Hepatocyte (in vitro differentiated cells): ENCODE measurements around the gene SRD5A3. TPM values are rescaled to one million over a fixed set of nuclear protein-coding genes. Genes with fewer than 3 reads are reported as not detected.

Experiments used
- DNase-seq: peaks from one replicate; pipeline ENCODE4 v3.0.0-alpha.2; 2016; ENCODE audit warnings: low spot score
- H2AFZ ChIP-seq: fragments of 200-600 bp; sonication (generic); 2 replicates; pipeline ENCODE4 v1.6.0; 2016; ENCODE audit warnings: antibody characterized with exemption, mild to moderate bottlenecking
- H3K27ac ChIP-seq: fragments of 200-600 bp; sonication (generic); 2 replicates; pipeline ENCODE4 v1.5.1; 2016; ENCODE audit warnings: mild to moderate bottlenecking
- H3K27me3 ChIP-seq: fragments of 200-600 bp; sonication (generic); 2 replicates; pipeline ENCODE4 v1.6.1; 2016
- H3K36me3 ChIP-seq: fragments of 200-600 bp; sonication (generic); replicated peaks from 2 replicates; pipeline ENCODE4 v1.5.1; 2016; ENCODE audit warnings: low read depth; ENCODE audit not compliant: insufficient read depth
- H3K4me1 ChIP-seq: fragments of 200-600 bp; sonication (generic); 2 replicates; pipeline ENCODE4 v1.5.1; 2016; ENCODE audit warnings: mild to moderate bottlenecking, moderate library complexity; ENCODE audit not compliant: insufficient read depth
- H3K4me2 ChIP-seq: fragments of 200-600 bp; sonication (generic); 2 replicates; pipeline ENCODE4 v1.6.0; 2016
- H3K4me3 ChIP-seq: fragments of 200-600 bp; sonication (generic); 2 replicates; pipeline ENCODE4 v1.5.1; 2016; ENCODE audit warnings: mild to moderate bottlenecking
- H3K79me2 ChIP-seq: fragments of 200-600 bp; sonication (generic); 2 replicates; pipeline ENCODE4 v1.6.0; 2017; ENCODE audit warnings: mild to moderate bottlenecking
- H3K9me2 ChIP-seq: fragments of 200-600 bp; sonication (generic); replicated peaks from 2 replicates; pipeline ENCODE4 v1.6.0; 2017; ENCODE audit warnings: mild to moderate bottlenecking; ENCODE audit not compliant: insufficient read depth
- H3K9me3 ChIP-seq: fragments of 200-600 bp; sonication (generic); 2 replicates; pipeline ENCODE4 v1.5.1; 2016; ENCODE audit warnings: low read depth, mild to moderate bottlenecking
- H4K20me1 ChIP-seq: fragments of 200-600 bp; sonication (generic); 2 replicates; pipeline ENCODE4 v1.6.0; 2016; ENCODE audit warnings: mild to moderate bottlenecking; ENCODE audit not compliant: insufficient read depth, poor library complexity, severe bottlenecking
- EZH2 ChIP-seq: fragments of 200-600 bp; sonication (generic); IDR thresholded peaks from 2 replicates; pipeline ENCODE4 v1.6.1; 2016; ENCODE audit warnings: antibody characterized with exemption, mild to moderate bottlenecking, borderline replicate concordance
- EZH2phosphoT487 ChIP-seq: fragments of 200-600 bp; sonication (generic); IDR thresholded peaks from one replicate; pipeline ENCODE4 v1.6.1; 2018; ENCODE audit warnings: antibody characterized with exemption, mild to moderate bottlenecking, low read depth, moderate library complexity; ENCODE audit not compliant: unreplicated experiment, severe bottlenecking
- WGBS: methylation state at CpG from one replicate; pipeline ENCODE4 v1.1.6; 2016; ENCODE audit warnings: low lambda C conversion rate; ENCODE audit errors: missing lambda C conversion rate; 5-methylcytosine and 5-hydroxymethylcytosine counted together
- polyA plus RNA-seq: library from polyadenylated mRNA; unstranded; fragments of >200 nt; fragmentation: Nextera tagmentation; extraction: Ambion mirVana; gene quantifications from 2 replicates; pipeline ENCODE4 v1.2.1, GENCODE V29; 2016
- total RNA-seq: library from RNA; depleted of rRNA; stranded (reverse); fragments of >200 nt; gene quantifications from 2 replicates; pipeline ENCODE4 v1.2.3, GENCODE V29; 2014
- TF ChIP-seq, protein P1 (sequence below): fragments of 200-600 bp; sonication (generic); IDR thresholded peaks from 2 replicates; pipeline ENCODE4 v1.5.1; 2016; ENCODE audit warnings: antibody characterized with exemption, mild to moderate bottlenecking; ENCODE audit not compliant: poor library complexity

The SRD5A3 gene
- total and polyA plus RNA-seq, 2 experiments from 2014 or later, result 37.5 to 64.3 TPM

DNA sequence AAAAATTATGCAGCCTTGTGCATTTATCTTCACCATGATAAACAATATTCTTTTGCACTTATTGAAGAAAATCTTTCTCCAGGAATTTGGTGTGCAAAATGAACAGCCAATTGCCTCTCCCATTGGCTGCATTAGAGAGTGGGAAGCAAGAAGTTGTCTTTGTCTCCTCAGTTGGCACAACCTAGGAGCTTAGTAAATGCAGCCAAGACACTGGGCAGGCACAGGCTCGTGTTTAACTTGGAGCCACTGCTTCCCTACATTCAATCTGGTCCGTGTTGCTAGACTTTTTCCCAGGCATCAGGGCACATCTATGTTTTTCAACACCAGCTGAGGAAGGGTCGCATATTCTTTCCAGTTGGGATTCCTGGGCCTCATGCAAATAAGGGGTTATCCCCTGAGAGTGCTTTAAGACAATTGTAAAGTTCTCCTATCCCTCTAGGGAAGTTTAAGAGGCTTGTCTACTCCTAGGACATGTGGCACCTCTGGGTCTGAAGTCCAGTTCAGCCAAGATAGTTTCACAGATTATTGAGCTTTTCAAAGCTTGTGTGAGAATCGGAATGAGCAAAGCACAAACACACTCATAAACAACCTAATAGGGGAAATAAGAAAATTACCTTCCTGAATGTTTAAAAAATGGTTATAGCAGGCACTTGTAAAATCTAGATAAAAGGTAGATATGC is 31.8 kb upstream of the SRD5A3 start:
- 58% methylated on average over 4 of the region's 4 CpGs for WGBS

DNA sequence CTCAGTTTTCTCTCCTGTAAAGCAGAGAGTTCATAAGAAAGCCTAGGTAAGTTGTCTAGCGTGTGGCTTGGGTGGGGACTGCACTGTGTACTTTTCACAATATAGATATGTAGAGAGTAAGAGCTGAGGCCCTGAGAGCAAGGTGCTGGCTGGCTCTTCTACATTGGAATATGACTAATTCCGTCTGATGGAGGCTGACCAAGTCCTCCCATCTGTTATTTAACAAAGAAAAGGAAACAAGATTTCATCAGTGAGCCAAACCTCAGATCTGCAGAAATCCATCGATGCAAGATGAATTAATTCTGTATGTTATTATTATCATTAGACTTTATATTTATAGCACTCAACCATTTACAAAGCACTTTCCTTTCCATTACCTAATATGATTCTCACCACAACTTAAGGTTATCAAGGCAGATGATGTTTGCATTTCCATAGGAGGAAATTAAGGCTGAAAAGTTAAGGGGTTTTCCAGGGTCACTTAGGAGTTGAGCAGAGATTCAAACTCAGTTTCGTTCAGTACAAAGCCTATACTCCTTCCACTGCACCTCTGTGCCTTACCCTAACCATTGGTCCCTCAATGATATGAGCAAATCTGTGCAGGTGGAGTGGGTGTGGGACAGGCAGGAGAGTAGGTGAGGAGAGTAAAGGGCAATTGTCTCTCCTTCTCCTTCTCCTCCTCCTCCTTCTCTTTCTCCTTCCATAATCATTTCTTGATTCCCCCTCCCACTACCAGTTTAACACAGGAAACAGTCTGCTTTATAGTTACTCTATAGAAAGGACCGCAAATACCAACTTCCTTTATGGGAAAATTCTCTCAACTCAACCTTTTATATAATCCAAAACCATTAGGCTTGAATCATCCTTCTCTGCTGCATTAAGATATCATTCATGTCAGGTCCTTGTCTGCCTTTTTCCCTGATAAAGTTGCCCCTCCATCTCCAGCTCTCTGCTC is 27.6 kb upstream of the SRD5A3 start:
- H3K9me3 ChIP-seq, result no peaks in the 10 kb centered on the region
- H3K36me3 ChIP-seq, result no peaks in the 10 kb centered on the region
- DNase-seq, result no peak
- H3K79me2 ChIP-seq, result no peaks in the 10 kb centered on the region
- no peaks in the 10 kb centered on the region for H4K20me1 ChIP-seq
- H3K27ac ChIP-seq, result no peak overlapping the region
- H3K4me2 ChIP-seq, result no peak overlapping the region
- TF ChIP-seq, protein P1, sequence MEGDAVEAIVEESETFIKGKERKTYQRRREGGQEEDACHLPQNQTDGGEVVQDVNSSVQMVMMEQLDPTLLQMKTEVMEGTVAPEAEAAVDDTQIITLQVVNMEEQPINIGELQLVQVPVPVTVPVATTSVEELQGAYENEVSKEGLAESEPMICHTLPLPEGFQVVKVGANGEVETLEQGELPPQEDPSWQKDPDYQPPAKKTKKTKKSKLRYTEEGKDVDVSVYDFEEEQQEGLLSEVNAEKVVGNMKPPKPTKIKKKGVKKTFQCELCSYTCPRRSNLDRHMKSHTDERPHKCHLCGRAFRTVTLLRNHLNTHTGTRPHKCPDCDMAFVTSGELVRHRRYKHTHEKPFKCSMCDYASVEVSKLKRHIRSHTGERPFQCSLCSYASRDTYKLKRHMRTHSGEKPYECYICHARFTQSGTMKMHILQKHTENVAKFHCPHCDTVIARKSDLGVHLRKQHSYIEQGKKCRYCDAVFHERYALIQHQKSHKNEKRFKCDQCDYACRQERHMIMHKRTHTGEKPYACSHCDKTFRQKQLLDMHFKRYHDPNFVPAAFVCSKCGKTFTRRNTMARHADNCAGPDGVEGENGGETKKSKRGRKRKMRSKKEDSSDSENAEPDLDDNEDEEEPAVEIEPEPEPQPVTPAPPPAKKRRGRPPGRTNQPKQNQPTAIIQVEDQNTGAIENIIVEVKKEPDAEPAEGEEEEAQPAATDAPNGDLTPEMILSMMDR, result no peak
- TF ChIP-seq EZH2phosphoT487 (no peak), EZH2 (no peak)
- peaks cover 10% of the 10 kb centered on the region for H3K4me1 ChIP-seq
- no peaks in the 10 kb centered on the region for H3K27me3 ChIP-seq
- H3K9me2 ChIP-seq, result no peaks in the 10 kb centered on the region
- no peak overlapping the region for H3K4me3 ChIP-seq
- WGBS, result 83% methylated on average over 5 of the region's 5 CpGs
- no peak overlapping the region for H2AFZ ChIP-seq

More for the DNA sequence above, 31.8 kb upstream of the SRD5A3 start:
- peak; percentile 16 for DNase-seq
- H3K27me3 ChIP-seq, result no peaks in the 10 kb centered on the region
- no peaks in the 10 kb centered on the region for H4K20me1 ChIP-seq
- H3K36me3 ChIP-seq, result no peaks in the 10 kb centered on the region
- no peak overlapping the region for H3K4me3 ChIP-seq
- peak overlapping the region; percentile 59 for H3K27ac ChIP-seq
- no peaks in the 10 kb centered on the region for H3K79me2 ChIP-seq
- no peak for TF ChIP-seq EZH2
- TF ChIP-seq, protein P1, result no peak
- no peak for TF ChIP-seq EZH2phosphoT487
- H3K4me1 ChIP-seq, result peaks cover 10% of the 10 kb centered on the region
- no peak overlapping the region for H3K4me2 ChIP-seq
- no peaks in the 10 kb centered on the region for H3K9me3 ChIP-seq
- no peaks in the 10 kb centered on the region for H3K9me2 ChIP-seq
- no peak overlapping the region for H2AFZ ChIP-seq

DNA sequence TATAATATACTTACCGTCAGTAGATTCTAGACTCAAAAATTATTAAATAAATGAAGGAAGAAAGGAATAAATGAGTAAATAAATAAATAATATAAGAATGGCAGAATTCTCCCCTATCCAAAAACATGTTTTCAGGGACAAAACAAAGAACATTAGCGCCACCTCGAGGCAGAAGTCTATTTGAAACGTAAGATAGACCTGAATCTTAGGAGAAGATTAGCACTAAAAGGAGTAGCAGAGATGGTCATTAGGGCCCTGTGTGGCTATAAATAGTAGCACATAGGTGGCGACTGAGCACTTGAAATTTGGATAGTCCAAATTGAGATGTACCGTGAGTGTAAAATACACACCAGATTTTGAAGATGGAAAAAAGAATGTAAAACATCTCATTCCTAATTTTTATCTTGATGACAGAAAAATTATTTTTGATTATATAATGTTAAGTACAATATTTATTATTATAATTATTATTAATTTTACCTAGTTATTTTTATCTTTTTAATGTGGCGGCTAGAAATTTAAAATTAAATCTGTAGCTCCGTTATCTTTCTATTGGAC is 24.3 kb upstream of the SRD5A3 start:
- no peak overlapping the region for H3K27ac ChIP-seq
- H3K4me1 ChIP-seq, result peaks cover 7% of the 10 kb centered on the region
- H3K27me3 ChIP-seq, result no peaks in the 10 kb centered on the region
- no peak overlapping the region for H2AFZ ChIP-seq
- no peak overlapping the region for H3K4me3 ChIP-seq
- H3K9me2 ChIP-seq, result no peaks in the 10 kb centered on the region
- no peaks in the 10 kb centered on the region for H3K9me3 ChIP-seq
- no peaks in the 10 kb centered on the region for H3K79me2 ChIP-seq
- peak; percentile 87 for DNase-seq
- H4K20me1 ChIP-seq, result no peaks in the 10 kb centered on the region
- H3K36me3 ChIP-seq, result no peaks in the 10 kb centered on the region
- TF ChIP-seq EZH2 (no peak), EZH2phosphoT487 (no peak)
- TF ChIP-seq, protein P1, result peak; percentile 87
- no peak overlapping the region for H3K4me2 ChIP-seq
- 21% methylated on average over 8 of the region's 8 CpGs for WGBS
